Epithelial cell of esophagus (primary cell): ENCODE data around the gene EIF5B.
A peak's percentile ranks its signal among the peaks of the same experiment; 100 is the strongest.
"Not testable (repeated sequence)": the region's sequence is repeated elsewhere in the genome, so short reads cannot be mapped to it uniquely, and the experiment has no call there.

ENCODE experiments used
- DNase-seq: peaks from one replicate; pipeline ENCODE4 v3.0.0; 2010; ENCODE audit warnings: low read depth
- H3K4me3 ChIP-seq: 2 replicates; pipeline ENCODE4 v1.5.1; 2011; ENCODE audit warnings: mild to moderate bottlenecking, low read length, control low read depth
- TF ChIP-seq, protein P1 (sequence below): IDR thresholded peaks from 2 replicates; pipeline ENCODE4 v1.5.1; 2011; ENCODE audit warnings: low read depth, mild to moderate bottlenecking, low read length, control low read depth, inconsistent platforms; ENCODE audit not compliant: insufficient read depth; ENCODE audit errors: missing control alignments

The EIF5B gene

DNA sequence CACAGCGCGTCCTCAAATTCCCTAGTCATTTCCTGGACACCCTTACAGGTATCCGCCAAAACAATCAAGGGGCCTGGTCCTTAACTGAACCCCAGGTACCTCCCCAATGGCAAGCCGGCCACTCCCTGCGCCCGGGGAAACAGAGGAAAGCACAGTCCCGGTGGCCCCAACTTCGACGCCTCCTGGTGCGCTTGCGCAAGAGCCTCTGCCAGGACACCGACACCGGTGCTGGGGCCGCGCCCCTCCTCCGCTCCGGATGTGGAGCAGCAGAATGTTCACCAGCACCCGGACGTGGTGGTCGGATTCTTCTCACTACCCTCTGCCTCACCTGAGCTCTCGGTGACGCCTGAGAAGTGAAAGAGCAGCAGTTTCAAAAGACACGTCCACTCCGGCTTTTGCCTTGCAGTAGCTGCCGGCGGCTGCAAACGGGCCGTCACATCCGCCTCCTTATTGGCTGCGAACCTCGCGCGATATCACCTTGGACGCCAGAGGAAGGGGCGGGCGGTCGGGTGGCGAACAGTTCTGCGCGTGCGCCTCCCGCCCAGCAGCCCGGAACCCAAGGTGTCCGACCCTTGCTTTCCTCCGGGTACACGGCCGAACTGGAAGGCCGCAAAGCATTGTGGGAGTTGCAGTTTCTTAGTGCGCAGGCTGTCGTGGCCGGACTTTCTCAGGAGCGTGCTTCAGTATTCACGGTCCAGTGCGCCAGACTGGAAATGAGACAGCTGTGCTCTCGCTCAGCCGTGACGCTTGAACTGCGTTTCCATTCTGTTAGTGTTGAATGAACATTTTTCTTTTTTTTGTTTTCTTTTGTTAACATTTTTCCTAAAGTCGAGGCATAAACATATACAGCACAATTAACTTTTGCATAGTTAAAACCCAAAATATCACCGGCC is 1.0 kb upstream of the EIF5B start, which contains the start of gene TXNDC9:
TSS of gene TXNDC9 (minus strand) at position 423 of the 893 bp plus-strand sequence. CDS start 3,123 bp downstream, outside the sequence.
- TF ChIP-seq, protein P1, sequence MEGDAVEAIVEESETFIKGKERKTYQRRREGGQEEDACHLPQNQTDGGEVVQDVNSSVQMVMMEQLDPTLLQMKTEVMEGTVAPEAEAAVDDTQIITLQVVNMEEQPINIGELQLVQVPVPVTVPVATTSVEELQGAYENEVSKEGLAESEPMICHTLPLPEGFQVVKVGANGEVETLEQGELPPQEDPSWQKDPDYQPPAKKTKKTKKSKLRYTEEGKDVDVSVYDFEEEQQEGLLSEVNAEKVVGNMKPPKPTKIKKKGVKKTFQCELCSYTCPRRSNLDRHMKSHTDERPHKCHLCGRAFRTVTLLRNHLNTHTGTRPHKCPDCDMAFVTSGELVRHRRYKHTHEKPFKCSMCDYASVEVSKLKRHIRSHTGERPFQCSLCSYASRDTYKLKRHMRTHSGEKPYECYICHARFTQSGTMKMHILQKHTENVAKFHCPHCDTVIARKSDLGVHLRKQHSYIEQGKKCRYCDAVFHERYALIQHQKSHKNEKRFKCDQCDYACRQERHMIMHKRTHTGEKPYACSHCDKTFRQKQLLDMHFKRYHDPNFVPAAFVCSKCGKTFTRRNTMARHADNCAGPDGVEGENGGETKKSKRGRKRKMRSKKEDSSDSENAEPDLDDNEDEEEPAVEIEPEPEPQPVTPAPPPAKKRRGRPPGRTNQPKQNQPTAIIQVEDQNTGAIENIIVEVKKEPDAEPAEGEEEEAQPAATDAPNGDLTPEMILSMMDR: no peak
- DNase-seq: peak; percentile 100
- peak within 1 kb of the TSS; percentile 97 for H3K4me3 ChIP-seq

DNA sequence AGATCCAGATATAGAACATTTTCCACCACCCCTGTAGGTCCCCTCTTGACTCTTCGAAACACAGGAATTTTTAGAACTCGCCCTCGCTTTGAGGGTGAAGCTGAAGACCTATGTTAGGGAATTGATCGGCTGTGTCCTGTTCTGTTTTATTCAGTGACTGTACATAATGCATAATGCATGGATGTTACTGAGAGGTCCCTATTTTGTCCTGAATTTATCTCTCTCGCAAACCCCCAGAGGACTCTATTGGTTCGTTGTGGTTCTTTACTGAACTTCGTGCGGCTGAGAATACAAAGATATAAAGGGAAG is 431 bp upstream of the EIF5B start:
- no peak for DNase-seq
- TF ChIP-seq, protein P1: no peak
- peak overlapping the region; percentile 97 for H3K4me3 ChIP-seq

DNA sequence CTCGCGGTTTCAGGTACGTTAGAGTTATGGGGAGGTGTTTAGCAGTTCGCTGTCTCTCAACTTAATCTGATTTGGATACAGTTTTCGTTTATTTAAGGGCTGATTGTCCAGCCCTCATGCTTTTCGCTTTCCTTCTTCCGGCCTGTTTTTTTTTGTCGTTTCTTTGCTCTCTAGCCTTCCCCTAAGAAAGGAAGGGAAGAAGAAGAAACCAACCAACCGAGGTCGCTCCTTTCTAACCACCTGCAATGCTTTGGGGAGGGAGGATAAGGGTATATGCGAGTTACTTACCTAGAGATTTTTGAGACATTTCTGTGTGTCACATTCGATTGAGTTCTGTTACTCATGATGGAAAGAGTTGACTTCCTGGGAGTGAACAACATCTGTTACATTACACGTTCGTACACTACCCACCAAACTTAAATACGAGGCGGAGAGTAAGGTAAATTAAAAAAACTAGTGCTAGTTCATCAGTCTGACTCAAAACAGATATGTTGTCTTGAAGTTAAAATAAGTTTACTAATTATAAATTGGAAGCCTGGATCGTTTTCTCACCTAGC is 918 bp downstream of the EIF5B start:
- peak overlapping the region; percentile 97 for H3K4me3 ChIP-seq
- TF ChIP-seq, protein P1: no peak
- DNase-seq: peak; percentile 39

DNA sequence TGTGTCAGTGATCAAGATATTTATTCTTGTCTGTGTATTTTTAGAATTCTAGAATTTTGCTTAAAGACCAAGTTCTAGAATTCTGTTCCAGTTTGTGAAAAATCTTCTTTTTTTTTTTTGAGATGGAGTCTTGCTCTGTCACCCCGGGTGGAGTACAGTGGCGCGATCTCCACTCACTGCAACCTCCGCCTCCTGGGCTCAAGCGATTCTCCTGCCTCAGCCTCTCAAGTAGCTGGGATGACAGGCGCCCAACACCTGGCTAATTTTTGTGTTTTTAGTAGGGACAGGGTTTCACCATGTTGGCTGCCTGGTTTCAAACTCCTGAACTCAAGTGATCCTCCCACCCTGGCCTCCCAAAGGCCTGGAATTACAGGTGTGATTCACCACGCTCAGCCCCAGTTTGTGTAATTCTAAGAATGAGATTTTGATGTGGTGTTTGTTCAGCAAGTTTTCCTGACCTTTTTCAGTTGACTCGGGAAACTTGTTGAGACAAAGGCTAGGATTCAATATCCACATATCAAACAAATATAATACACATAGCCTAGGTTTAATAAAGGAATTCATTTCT is 3.6 kb downstream of the EIF5B start:
- H3K4me3 ChIP-seq: peak overlapping the region; percentile 4
- peak; percentile 69 for DNase-seq
- TF ChIP-seq, protein P1: no peak

DNA sequence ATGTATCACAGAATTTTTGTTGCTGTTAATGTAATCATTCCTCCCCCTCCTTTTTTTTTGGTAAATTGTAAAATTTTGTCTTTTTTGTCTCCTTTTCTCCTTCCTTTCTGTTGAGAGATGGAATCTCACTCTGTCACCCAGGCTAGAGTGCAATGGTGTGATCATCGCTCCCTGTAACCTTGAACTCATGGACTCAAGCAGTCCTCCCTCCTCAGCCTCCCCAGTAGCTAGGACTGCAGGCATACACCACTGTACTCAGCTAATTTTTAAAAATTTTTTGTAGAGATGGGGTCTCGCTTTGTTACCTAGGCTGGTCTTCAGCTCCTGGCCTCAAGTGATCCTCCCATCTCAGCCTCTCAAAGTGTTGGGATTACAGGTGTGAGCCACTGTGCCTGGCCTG is 5.3 kb downstream of the EIF5B start:
- TF ChIP-seq, protein P1: no peak
- DNase-seq: no peak
- H3K4me3 ChIP-seq: no peak overlapping the region

DNA sequence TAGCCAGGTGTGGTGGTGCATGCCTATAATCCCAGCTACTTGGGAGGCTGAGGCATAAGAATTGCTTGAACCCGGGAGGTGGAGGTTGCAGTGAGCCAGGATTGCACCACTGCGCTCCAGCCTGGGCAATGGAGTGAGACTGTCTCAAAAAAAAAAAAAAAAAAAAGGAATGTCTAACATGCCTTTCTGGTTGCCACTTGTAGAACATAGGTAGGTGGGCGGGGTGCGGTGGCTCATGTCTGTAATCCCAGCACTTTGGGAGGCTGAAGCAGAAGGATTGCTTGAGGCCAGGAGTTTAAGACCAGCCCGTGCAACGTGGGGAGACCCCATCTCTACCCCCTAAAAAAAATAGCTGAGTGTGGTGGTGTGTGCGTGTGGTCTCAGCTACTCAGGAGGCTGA is 8.3 kb downstream of the EIF5B start:
- H3K4me3 ChIP-seq: not testable (repeated sequence)
- peak; percentile 55 for DNase-seq

DNA sequence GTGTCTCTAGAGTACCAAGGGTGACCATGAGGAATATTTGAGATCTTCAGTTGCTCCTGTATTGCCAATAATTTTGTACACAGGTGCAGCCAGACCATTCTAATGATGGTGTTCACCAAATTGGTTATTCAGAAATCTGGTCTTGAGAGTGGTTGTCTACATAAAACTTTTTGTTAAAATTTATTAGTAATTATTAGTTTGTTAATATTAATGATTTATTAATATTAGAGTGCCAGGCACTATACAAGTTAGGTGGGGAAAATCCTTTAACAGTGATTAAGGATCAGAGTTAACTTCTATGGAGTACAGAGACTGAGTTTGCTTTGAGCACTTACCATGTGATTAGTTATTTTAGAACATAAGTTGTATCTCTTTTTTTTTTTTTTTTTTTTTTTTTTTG is 9.0 kb downstream of the EIF5B start:
- TF ChIP-seq, protein P1: no peak
- no peak for DNase-seq

More for the DNA sequence above, 9.0 kb downstream of the EIF5B start:
- no peak overlapping the region for H3K4me3 ChIP-seq
